ENCODE measurements around the gene AFAP1L2. TPM values are rescaled to one million over a fixed set of nuclear protein-coding genes. Genes with fewer than 3 reads are reported as not detected.

Gene AFAP1L2
- total RNA-seq, 4 donors from 2014 or later, result 3.7 to 18.8 (median 4.5) TPM

- TF ChIP-seq CTCF (IDR thresholded peaks at IDR 0.05), result no peak
- ATAC-seq (ENCODE audit: low FRiP score), result no peak
- DNase-seq (ENCODE audit: low spot score), result no peak
Observed at GRCh38 chr10:114441107-114441506, 36.8 kb upstream of the AFAP1L2 start.

GRCh38 chr10:114437473-114438292 lies 33.4 kb upstream of the AFAP1L2 start:
- DNase-seq (ENCODE audit: low spot score) (no peak), ATAC-seq (ENCODE audit: low FRiP score) (no peak)
- no peak for TF ChIP-seq CTCF (IDR thresholded peaks at IDR 0.05)

GRCh38 chr10:114436941-114437340 lies 32.6 kb upstream of the AFAP1L2 start:
- ATAC-seq (ENCODE audit: low FRiP score), result no peak
- no peak for TF ChIP-seq CTCF (IDR thresholded peaks at IDR 0.05)
- no peak for DNase-seq (ENCODE audit: low spot score)

- no peak for TF ChIP-seq CTCF (IDR thresholded peaks at IDR 0.05)
- DNase-seq (ENCODE audit: low spot score) (no peak), ATAC-seq (ENCODE audit: low FRiP score) (no peak)
Observed at GRCh38 chr10:114432566-114433093, 28.3 kb upstream of the AFAP1L2 start.

GRCh38 chr10:114431414-114432135 lies 27.3 kb upstream of the AFAP1L2 start:
- ATAC-seq (ENCODE audit: low FRiP score) (no peak), DNase-seq (ENCODE audit: low spot score) (no peak)
- TF ChIP-seq CTCF (IDR thresholded peaks at IDR 0.05), result no peak

GRCh38 chr10:114430688-114431413 lies 26.5 kb upstream of the AFAP1L2 start:
- no peak for DNase-seq (ENCODE audit: low spot score)
- no peak for ATAC-seq (ENCODE audit: low FRiP score)
- no peak for TF ChIP-seq CTCF (IDR thresholded peaks at IDR 0.05)
